Measurements from ENCODE around the gene RNF168.
"Not testable (repeated sequence)": the region's sequence is repeated elsewhere in the genome, so short reads cannot be mapped to it uniquely, and the experiment has no call there.

The RNF168 gene

GRCh38 chr3:196462680-196463477 lies 40.7 kb downstream of the RNF168 start:
- not testable (repeated sequence) for DNase-seq

- no peak for DNase-seq
These were observed 45.5 kb downstream of the RNF168 start for GRCh38 chr3:196458063-196458462.

DNA sequence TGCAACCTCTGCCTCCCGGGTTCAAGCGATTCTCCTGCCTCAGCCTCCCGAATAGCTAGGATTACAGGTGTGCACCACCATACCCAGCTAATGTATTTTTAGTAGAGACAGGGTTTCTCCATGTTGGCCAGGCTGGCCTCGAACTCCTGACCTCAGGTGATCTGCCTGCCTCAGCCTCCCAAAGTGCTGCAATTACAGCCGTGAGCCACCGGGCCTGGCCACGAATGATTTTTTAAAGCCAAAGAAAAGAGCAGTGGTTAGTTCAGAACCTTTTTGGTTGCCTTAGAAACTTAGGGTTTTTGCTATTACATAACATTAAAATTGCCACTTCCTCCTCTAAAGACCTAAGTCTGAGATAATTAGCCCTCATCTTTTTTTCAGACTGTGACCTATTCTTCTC lies 46.1 kb downstream of the RNF168 start:
- DNase-seq: peak; percentile 12

DNA sequence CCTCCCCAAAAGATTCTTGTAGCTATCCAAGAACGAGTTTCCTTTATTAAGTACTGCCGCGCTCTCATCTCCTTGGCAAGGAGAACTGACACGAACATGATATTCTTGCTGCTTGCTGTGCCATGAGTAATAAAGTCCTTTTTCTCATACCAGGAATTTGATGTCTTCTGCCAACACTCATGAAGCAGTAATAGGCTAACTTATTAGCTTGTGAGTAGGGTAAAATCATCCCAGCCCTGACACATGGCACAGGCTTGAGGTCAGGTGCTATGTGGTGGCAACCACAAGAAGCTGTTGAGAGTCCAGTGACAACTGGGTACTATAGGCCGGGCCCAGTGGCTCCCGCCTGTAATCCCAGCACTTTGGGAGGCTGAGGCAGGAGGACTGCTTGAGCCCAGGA lies 48.6 kb downstream of the RNF168 start:
- DNase-seq: no peak

DNA sequence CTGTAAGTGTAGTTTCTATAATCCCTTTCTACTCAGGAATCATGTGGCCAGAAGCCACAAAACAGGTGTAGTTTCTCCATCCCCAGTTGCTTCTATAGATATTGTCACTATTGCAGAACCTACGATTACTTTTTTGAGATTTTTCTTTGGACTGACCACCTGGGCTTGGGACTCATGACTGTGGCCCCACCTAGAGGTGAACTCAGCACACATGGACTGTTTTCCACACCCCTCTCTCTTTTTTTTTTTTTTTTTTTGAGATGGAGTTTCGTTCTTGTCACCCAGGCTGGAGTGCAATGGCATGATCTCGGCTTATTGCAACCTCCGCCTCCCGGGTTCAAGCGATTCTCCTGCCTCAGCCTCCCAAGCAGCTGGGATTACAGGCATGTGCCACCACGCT lies 58.2 kb downstream of the RNF168 start:
- DNase-seq: peak; percentile 25

DNA sequence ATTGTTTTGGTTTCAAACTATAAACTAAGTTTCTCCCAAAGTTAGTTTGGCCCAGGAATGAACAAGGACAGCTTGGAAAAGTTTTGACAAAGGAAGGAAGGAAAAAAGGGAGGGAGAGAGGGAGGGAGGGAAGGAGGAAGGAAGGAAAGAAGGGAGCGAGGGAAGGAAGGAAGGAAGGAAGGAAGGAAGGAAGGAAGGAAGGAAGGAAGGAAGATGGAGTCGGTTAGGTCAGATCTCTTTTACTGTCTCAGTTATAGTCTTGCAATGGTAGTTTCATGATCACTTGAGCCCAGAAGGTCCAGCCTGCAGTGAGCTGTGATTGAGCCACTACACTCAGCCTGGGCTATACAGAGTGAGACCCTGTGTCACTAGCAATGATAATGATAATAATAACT lies 59.1 kb downstream of the RNF168 start:
- no peak for DNase-seq

- DNase-seq: no peak
These were observed 62.9 kb downstream of the RNF168 start for GRCh38 chr3:196440696-196441095.

GRCh38 chr3:196440041-196440537 lies 63.5 kb downstream of the RNF168 start:
- no peak for DNase-seq

DNA sequence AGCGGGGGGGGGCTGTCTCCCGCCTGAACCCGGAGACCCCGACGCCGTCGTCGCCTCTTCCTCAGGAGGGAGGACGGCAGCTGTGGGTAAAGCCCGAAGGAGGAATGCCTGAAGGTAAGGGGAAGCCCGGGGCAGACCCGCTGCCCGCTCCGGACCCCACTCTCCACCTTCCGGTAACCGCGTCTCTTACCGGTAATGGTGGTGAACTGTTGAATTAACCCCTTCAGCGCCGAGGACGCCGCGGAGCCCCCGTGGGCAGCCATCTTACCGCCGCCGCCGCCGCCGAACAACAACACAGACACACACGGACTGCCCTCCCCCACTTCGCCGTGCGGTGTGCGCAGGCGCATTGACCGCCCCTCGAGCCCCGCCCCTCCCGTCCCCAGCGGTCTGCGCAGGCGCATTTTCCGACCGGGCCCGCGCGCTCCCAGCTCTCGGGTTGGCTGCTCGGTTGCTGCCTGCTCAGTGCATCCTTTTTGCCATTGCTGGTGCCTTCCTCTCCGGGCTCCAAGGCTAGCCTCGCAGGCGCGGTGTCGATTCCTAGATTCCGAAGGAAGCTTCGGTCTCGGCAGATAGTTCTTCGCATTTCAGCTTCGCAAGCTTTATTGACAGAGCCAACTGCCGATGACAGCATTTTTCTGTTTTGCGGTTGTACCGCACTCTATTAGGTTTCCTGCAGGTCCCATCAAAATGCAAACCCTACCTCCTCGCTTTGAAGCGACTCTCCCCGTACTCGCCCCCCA lies 71.3 kb downstream of the RNF168 start, which contains the start of gene UBXN7:
UBXN7 (minus strand) TSS at position 291 of the 743 bp plus-strand sequence; CDS start at position 263, 28 bp downstream.
- DNase-seq: peak; percentile 92

DNA sequence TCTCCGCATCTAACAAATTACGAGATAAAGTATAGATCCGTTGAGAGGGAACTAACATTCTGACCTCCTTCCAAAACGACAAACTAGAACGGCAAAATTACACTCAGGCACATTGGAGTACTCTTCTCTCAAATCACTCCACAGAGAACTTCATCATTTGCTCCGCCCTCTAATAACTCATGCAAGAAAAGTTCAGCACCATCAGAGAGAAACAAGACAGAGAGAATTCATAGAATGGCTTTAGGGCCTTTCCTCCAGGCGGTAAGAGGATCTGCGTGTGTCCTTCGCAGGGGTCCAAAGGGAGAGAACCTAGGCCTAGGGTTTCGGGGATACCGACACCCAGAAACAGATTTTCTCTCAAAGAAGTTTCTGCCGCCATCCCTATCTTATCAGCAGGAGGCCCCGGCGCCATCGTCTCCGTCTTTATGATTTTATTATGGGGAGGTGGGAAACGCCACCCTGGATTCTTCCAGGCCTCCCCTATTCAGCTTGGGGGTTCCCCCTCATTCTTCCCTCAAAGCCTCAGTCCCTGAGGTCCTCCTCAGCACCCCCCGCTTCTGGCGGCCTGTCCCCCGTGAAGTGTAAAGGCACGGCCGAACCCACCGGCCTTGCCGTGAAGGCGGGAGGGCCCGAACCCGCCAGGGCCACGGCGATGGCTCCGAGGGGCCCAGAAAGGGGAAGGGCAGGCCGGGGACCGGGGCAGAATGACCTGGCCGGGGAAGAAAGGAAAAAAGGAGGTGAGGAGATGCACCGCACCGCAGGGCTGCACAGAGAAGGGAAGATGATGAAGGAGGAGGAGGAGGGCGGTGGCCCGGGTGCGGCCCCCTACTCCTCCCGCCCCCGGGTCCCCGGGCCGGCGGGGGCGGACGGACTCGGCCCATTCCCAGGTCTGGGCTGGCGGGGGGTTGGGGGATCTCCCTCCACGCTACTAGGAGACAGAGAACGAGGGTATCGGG lies 72.1 kb downstream of the RNF168 start:
- DNase-seq: peak; percentile 58

DNA sequence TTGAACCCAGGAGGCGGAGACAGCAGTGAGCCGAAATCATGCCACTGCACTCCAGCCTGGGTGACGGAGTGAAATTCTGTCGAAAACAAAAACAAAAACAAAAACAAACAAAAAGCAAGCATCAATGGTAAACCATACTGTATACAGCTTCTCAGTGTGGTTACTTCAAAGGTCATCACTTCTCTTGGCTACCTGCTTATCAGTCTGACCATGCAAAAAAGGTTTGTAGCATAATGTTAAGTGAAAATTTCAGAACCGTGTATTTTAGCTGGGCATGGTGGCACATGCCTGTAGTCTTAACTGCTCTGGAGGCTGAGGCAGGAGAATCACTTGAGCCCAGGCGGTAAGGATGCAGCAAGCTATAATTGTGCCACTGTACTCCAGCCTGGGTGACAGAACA lies 75.5 kb downstream of the RNF168 start:
- no peak for DNase-seq

GRCh38 chr3:196424421-196424820 lies 79.1 kb downstream of the RNF168 start:
- DNase-seq: not testable (repeated sequence)

- peak; percentile 77 for DNase-seq
These were observed 80.4 kb downstream of the RNF168 start for GRCh38 chr3:196423044-196423781.

DNA sequence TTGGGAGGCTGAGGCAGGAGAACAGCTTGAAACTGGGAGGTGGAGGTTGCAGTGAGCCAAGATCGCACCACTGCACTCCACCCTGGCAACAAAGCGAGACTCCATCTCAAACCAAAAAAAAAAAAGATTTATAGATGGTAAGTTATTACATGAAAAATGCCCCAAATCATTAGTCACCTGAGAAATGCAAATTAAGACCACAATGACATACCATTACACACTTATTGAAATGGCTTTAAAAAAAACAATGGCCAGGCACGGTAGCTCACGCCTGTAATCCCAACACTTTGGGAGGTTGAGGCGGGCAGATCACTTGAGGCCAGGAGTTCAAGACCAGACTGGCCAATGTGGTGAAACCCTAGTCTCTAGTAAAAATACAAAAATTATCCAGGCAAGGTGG lies 81.9 kb downstream of the RNF168 start:
- DNase-seq: not testable (repeated sequence)

DNA sequence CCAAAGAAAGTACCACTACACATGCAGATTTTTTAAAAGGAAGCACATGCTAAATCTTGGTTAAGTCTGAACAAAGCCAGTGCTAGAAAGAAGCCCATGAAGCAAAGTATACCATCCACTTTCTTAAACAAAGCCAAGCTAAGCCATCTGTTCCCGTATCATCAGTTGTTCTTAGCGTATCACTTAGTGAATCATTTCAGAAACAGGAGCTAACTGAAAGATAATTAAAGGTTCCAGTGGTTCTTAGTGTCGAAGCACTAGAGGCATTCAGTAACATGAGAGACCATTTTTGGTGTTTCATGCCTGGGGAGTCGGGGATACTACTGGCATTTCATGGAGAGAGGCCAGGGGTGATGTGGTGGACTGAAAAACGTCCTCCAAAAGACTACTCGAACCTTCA lies 84.2 kb downstream of the RNF168 start:
- no peak for DNase-seq

All from hematopoietic multipotent progenitor cell treated with erythropoietin and hydrocortisone succinate and interleukin-3 and kit ligand, for 8 days (in vitro differentiated cells).